Right renal pelvis (tissue), 4 donors: ENCODE results near the gene BCAS1. TPM values are rescaled to one million over a fixed set of nuclear protein-coding genes. Genes with fewer than 3 reads are reported as not detected.
"Not testable (repeated sequence)": the region's sequence is repeated elsewhere in the genome, so short reads cannot be mapped to it uniquely, and the experiment has no call there.

Experiments
- DNase-seq, 4 donors: peaks; one replicate each; pipeline ENCODE4 v3.0.0-alpha.2; 2013; ENCODE audit warnings: low read depth in 4 of 4, low spot score in 3 of 4, missing footprints in 1 of 4
- polyA plus RNA-seq, 4 donors: library from polyadenylated mRNA; unstranded; fragments of 120-200 nt; gene quantifications; one replicate each; pipeline ENCODE4 v1.2.1, GENCODE V29; 2013; ENCODE audit not compliant: insufficient read length in 4 of 4

BCAS1 gene
- polyA plus RNA-seq, 4 donors, result 2.4 to 5.5 (median 3.7) TPM

GRCh38 chr20:53933232-53933846 lies 137.1 kb downstream of the BCAS1 start:
- DNase-seq, result no peak

GRCh38 chr20:53932655-53933192 lies 137.7 kb downstream of the BCAS1 start:
- not testable (repeated sequence) for DNase-seq

GRCh38 chr20:53931597-53931996 lies 138.8 kb downstream of the BCAS1 start:
- no peak for DNase-seq

- DNase-seq, result no peak
Measured at GRCh38 chr20:53930651-53931504, 139.5 kb downstream of the BCAS1 start.

GRCh38 chr20:53929974-53930650 lies 140.3 kb downstream of the BCAS1 start:
- no peak for DNase-seq

GRCh38 chr20:53929399-53929798 lies 141.0 kb downstream of the BCAS1 start:
- DNase-seq, result no peak

GRCh38 chr20:53927990-53928389 lies 142.4 kb downstream of the BCAS1 start:
- no peak for DNase-seq

- DNase-seq, result no peak
Measured at GRCh38 chr20:53926428-53927028, 143.9 kb downstream of the BCAS1 start.

GRCh38 chr20:53925651-53926401 lies 144.6 kb downstream of the BCAS1 start:
- DNase-seq, result no peak

- no peak for DNase-seq
Measured at GRCh38 chr20:53923566-53924369, 146.6 kb downstream of the BCAS1 start.

- DNase-seq, result no peak
Measured at GRCh38 chr20:53922901-53923314, 147.5 kb downstream of the BCAS1 start.

GRCh38 chr20:53921443-53921973 lies 148.9 kb downstream of the BCAS1 start:
- no peak for DNase-seq

GRCh38 chr20:53920647-53921245 lies 149.6 kb downstream of the BCAS1 start:
- no peak for DNase-seq

- DNase-seq, result no peak
Measured at GRCh38 chr20:53919886-53920285, 150.5 kb downstream of the BCAS1 start.

GRCh38 chr20:53918949-53919361 lies 151.4 kb downstream of the BCAS1 start:
- no peak for DNase-seq

GRCh38 chr20:53918020-53918311 lies 152.4 kb downstream of the BCAS1 start:
- no peak for DNase-seq

GRCh38 chr20:53917145-53918019 lies 153.0 kb downstream of the BCAS1 start:
- DNase-seq, result no peak

GRCh38 chr20:53916173-53916512 lies 154.3 kb downstream of the BCAS1 start:
- DNase-seq, result no peak
